MM.1S (cell line): ENCODE results near the gene CDK11A.
"Not testable (repeated sequence)": the region's sequence is repeated elsewhere in the genome, so short reads cannot be mapped to it uniquely, and the experiment has no call there.

Experiments
- EZH2 ChIP-seq: fragments of 300-600 bp; sonication (generic); optimal IDR thresholded peaks from 2 replicates; pipeline ENCODE3; 2017; ENCODE audit warnings: low read depth, mild to moderate bottlenecking, antibody characterized with exemption, low read length, mixed read lengths
- EZH2phosphoT487 ChIP-seq: fragments of 300-600 bp; sonication (generic); IDR thresholded peaks from 2 replicates; pipeline ENCODE4 v1.6.1; 2018; ENCODE audit warnings: antibody characterized with exemption, low read length
- TF ChIP-seq, protein P1 (sequence below): fragments of 300-600 bp; sonication (generic); IDR thresholded peaks from 2 replicates; pipeline ENCODE4 v1.5.1; 2016; ENCODE audit warnings: antibody characterized with exemption, low read length, mixed read lengths

DNA sequence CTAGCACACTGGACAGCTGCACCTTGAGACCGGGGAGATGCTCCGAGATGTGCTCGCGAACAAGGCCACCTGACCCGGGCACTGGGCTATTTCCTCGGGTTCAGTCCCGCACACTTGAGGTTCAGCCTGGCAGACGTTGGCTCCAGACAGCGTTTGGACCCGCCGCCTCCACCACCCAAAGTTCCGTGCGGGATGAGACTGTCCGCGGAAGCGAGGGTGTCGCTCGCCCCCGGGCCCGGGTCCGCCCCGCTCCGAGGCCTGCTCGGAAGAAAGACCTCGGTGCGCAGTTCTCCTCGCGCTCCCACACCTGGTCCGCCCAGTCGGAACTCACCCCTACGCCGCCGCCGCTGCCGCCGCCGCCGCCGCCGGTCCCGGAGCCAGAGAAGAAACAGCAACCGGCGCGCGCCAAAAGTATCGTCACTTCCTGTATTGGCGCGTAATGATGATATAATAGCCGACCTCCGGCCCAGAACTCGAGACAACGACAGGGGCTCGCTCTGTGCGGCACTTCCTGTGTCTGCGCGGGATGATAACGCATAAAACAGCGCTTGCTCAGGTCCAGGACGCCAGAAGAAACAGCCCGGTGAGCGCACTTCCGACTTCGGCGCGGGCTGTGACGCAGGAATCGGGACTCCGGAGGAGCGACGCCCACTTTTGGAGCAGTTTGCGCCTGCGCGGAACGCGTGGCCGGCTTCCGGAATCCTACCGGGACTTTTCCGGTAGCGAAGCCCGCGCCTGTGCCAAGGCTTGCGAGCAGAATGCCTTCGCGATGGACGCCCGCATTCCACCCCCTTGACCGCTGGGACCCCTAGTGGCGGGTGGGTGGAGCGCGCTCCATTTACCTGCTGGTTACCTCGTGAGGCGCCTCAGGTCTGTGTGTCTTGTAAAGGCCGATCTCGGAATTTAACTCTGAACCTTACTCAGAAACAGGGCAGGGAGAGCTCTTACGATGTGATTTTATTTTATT, 65.3 kb downstream of the CDK11A start, which contains the start of gene CDK11B:
- TF ChIP-seq, protein P1, sequence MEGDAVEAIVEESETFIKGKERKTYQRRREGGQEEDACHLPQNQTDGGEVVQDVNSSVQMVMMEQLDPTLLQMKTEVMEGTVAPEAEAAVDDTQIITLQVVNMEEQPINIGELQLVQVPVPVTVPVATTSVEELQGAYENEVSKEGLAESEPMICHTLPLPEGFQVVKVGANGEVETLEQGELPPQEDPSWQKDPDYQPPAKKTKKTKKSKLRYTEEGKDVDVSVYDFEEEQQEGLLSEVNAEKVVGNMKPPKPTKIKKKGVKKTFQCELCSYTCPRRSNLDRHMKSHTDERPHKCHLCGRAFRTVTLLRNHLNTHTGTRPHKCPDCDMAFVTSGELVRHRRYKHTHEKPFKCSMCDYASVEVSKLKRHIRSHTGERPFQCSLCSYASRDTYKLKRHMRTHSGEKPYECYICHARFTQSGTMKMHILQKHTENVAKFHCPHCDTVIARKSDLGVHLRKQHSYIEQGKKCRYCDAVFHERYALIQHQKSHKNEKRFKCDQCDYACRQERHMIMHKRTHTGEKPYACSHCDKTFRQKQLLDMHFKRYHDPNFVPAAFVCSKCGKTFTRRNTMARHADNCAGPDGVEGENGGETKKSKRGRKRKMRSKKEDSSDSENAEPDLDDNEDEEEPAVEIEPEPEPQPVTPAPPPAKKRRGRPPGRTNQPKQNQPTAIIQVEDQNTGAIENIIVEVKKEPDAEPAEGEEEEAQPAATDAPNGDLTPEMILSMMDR: peak; percentile 27; the same call in 1 of the 2 replicates
- not testable (repeated sequence) for TF ChIP-seq EZH2phosphoT487, EZH2
